Cardiac muscle cell (in vitro differentiated cells and primary cell): ENCODE measurements around the gene FHIT. TPM values are rescaled to one million over a fixed set of nuclear protein-coding genes. Genes with fewer than 3 reads are reported as not detected.

Experiments
- DNase-seq, 2 donors: peaks; one replicate each; pipeline versions ENCODE4 v3.0.0 to v3.0.0-alpha.2; 2010 to 2017; ENCODE audit warnings: low read depth in 1 of 2, low spot score in 1 of 2
- H3K27ac ChIP-seq: fragments of 200-600 bp; sonication (generic); 2 replicates; pipeline ENCODE4 v1.5.1; 2016
- H3K27me3 ChIP-seq: fragments of 200-600 bp; sonication (generic); 2 replicates; pipeline ENCODE4 v1.6.0; 2016; ENCODE audit warnings: control low read depth
- H3K36me3 ChIP-seq: fragments of 200-600 bp; sonication (generic); 2 replicates; pipeline ENCODE4 v1.5.1; 2016; ENCODE audit warnings: control low read depth
- H3K4me1 ChIP-seq: fragments of 200-600 bp; sonication (generic); 2 replicates; pipeline ENCODE4 v1.8.1; 2017; ENCODE audit warnings: low read depth, mild to moderate bottlenecking, mixed run types
- H3K4me3 ChIP-seq: fragments of 200-600 bp; sonication (generic); 2 replicates; pipeline ENCODE4 v1.5.1; 2016; ENCODE audit warnings: mild to moderate bottlenecking
- H3K9me3 ChIP-seq: fragments of 200-600 bp; sonication (generic); 2 replicates; pipeline ENCODE4 v1.5.1; 2017; ENCODE audit warnings: low read depth, mild to moderate bottlenecking, control low read depth
- polyA plus RNA-seq: library from polyadenylated mRNA; unstranded; fragments of >200 nt; fragmentation: Nextera tagmentation; extraction: Ambion mirVana; gene quantifications from 2 replicates; pipeline ENCODE4 v1.2.1, GENCODE V29; 2016
- total RNA-seq: library from RNA; depleted of rRNA; stranded (reverse); fragments of >200 nt; gene quantifications from 2 replicates; pipeline ENCODE4 v1.2.3, GENCODE V29; 2016
- TF ChIP-seq, protein P1 (sequence below): IDR thresholded peaks from 2 replicates; pipeline ENCODE4 v1.5.1; 2012; ENCODE audit warnings: low read depth, mild to moderate bottlenecking, low read length

Gene FHIT
- total and polyA plus RNA-seq, 2 experiments from 2014 or later, result 6.9 to 12.5 TPM

DNA sequence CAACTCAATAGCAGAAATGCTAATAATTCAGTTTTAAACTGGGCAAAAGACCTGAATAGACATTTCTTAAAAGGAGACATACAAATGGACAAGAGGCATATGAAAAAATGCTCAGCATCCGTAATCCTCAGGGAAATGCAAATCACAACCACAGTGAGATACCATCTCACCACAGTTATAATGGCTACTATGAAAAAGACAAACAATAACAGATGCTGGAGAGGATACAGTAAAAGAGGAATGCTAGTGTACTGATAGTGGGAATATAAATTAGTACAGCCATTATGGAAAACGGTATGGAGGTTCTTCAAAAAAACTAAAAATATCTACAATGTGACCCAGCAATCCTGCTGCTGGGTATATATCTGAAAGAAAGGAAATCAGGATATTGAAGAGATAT, 367.2 kb downstream of the FHIT start:
- H3K36me3 ChIP-seq, result no peaks in the 10 kb centered on the region
- H3K9me3 ChIP-seq, result no peaks in the 10 kb centered on the region
- H3K4me1 ChIP-seq, result no peaks in the 10 kb centered on the region
- no peak for DNase-seq
- no peaks in the 10 kb centered on the region for H3K27me3 ChIP-seq
- TF ChIP-seq, protein P1, sequence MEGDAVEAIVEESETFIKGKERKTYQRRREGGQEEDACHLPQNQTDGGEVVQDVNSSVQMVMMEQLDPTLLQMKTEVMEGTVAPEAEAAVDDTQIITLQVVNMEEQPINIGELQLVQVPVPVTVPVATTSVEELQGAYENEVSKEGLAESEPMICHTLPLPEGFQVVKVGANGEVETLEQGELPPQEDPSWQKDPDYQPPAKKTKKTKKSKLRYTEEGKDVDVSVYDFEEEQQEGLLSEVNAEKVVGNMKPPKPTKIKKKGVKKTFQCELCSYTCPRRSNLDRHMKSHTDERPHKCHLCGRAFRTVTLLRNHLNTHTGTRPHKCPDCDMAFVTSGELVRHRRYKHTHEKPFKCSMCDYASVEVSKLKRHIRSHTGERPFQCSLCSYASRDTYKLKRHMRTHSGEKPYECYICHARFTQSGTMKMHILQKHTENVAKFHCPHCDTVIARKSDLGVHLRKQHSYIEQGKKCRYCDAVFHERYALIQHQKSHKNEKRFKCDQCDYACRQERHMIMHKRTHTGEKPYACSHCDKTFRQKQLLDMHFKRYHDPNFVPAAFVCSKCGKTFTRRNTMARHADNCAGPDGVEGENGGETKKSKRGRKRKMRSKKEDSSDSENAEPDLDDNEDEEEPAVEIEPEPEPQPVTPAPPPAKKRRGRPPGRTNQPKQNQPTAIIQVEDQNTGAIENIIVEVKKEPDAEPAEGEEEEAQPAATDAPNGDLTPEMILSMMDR, result no peak
- H3K27ac ChIP-seq, result no peak overlapping the region
- no peak overlapping the region for H3K4me3 ChIP-seq

DNA sequence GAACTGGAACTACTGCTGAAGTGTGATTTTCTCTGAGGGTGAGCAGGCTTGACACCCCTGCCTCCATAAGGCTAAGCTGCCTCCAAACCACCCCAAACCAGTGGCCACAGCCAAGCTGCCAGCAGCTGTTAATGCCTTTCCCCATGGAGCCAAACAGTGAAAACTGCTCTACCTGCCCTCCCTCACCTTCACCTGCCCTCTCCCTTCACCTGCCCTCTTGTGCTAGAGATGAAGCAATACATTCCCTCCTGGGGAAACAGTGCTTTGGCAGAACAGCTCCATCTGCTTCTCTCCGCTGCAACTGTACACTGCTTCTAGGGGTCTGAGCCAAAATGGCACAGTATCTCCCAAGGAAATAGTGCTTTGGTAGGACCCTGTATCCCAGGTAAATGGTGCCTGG, 374.1 kb downstream of the FHIT start:
- TF ChIP-seq, protein P1, result no peak
- H3K36me3 ChIP-seq, result no peaks in the 10 kb centered on the region
- no peak for DNase-seq
- no peaks in the 10 kb centered on the region for H3K4me1 ChIP-seq
- no peaks in the 10 kb centered on the region for H3K27me3 ChIP-seq
- no peaks in the 10 kb centered on the region for H3K9me3 ChIP-seq
- no peak overlapping the region for H3K4me3 ChIP-seq
- no peak overlapping the region for H3K27ac ChIP-seq

DNA sequence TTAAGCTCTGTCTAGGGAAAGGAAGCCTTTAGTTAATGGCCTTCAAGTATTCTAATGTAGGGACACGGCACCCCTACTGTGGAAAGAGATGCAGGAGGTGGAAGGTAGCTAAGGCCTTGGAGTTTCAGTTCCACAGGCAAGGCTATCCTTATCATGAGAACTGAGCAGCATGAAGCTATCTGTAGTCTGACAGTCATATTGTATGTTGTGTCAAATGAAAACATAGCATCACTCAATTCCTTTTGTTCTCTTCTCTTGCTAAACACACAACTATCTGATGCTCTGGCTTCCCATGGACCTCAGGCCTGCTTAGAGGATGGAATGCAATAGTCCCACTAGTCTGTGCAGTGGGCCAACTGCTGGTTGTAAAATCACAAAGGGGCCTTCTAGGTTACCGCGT, 380.9 kb downstream of the FHIT start:
- Histone ChIP-seq H3K27ac (no peak overlapping the region), H3K4me3 (no peak overlapping the region), H3K4me1 (no peaks in the 10 kb centered on the region), H3K27me3 (no peaks in the 10 kb centered on the region), H3K9me3 (no peaks in the 10 kb centered on the region), H3K36me3 (no peaks in the 10 kb centered on the region)
- TF ChIP-seq, protein P1, result no peak
- no peak for DNase-seq

DNA sequence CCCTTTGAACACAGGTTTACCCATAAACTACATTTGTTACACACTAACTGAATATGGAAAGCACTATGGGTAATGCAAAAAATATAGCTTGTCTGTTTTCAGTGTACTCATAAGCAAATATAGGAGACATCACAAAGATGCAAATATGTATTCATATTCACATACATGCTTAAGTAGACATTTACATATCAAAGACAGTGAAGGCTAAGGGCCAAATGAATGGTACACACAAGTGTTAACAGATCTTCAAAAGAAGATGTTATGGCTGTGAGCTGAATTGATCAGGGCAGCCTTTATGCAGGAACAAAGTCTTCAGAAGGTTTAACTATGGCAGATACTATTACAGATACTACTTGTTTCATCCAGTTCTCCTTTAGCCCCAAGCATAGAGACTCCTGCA, 384.1 kb downstream of the FHIT start:
- no peaks in the 10 kb centered on the region for H3K27me3 ChIP-seq
- no peaks in the 10 kb centered on the region for H3K9me3 ChIP-seq
- no peaks in the 10 kb centered on the region for H3K4me1 ChIP-seq
- TF ChIP-seq, protein P1, result no peak
- no peaks in the 10 kb centered on the region for H3K36me3 ChIP-seq
- no peak overlapping the region for H3K4me3 ChIP-seq
- no peak for DNase-seq
- no peak overlapping the region for H3K27ac ChIP-seq

DNA sequence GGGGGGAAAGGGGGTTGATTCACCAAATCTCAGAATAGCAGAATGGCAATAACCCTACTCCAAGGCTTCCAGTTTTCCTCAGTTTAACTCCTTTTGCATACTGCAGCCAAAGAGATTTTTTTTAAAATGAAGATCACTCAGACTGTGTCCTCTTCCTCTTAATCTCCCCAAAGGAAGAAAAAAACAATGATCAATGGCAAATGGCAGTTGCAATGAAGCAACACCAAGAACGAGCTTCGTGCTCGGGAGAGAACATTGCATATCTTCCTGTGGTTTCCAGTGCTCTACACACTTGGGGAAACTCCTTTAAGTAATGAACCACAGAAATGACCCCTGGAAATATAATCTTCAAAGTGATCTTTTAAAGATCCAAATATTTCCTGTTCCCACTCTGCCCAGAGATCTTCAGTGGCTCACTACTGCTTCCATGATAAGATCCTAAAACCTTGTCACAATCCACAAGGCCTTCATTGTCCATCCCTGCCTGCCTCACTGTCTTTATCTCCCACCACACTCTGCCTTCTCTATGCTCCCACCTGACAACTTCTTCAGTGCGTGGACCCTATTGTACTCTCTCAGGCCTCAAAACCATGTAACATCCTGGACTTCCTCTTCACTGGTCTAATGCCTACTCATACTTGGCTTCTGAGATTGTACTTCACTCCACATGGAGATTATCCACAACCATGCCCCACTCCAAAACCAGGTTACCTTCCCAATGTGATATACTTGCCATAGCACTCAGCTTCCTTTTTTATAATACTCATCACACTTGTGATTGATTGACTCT, 394.8 kb downstream of the FHIT start:
- Histone ChIP-seq H3K36me3 (no peaks in the 10 kb centered on the region), H3K4me3 (no peak overlapping the region), H3K9me3 (no peaks in the 10 kb centered on the region), H3K27me3 (no peaks in the 10 kb centered on the region), H3K27ac (no peak overlapping the region), H3K4me1 (no peaks in the 10 kb centered on the region)
- DNase-seq, result no peak
- TF ChIP-seq, protein P1, result no peak
